Activated naive CD8-positive, alpha-beta T cell (primary cell): ENCODE data around the gene RCVRN.

Experiments
- H3K27ac Mint-ChIP-seq: one replicate; pipeline ENCODE4 v1.8.0; 2021; ENCODE audit warnings: mixed read lengths
- H3K27me3 Mint-ChIP-seq: one replicate; pipeline ENCODE4 v1.8.0; 2021; ENCODE audit warnings: mixed read lengths
- H3K36me3 Mint-ChIP-seq: one replicate; pipeline ENCODE4 v1.8.0; 2021; ENCODE audit warnings: mixed read lengths
- H3K4me1 Mint-ChIP-seq: one replicate; pipeline ENCODE4 v1.8.0; 2021; ENCODE audit warnings: low read depth, mixed read lengths
- H3K4me3 Mint-ChIP-seq: one replicate; pipeline ENCODE4 v1.8.0; 2021; ENCODE audit warnings: mild to moderate bottlenecking, mixed read lengths
- H3K9me3 Mint-ChIP-seq: one replicate; pipeline ENCODE4 v1.8.0; 2021; ENCODE audit warnings: low read depth, mixed read lengths

The RCVRN gene

DNA sequence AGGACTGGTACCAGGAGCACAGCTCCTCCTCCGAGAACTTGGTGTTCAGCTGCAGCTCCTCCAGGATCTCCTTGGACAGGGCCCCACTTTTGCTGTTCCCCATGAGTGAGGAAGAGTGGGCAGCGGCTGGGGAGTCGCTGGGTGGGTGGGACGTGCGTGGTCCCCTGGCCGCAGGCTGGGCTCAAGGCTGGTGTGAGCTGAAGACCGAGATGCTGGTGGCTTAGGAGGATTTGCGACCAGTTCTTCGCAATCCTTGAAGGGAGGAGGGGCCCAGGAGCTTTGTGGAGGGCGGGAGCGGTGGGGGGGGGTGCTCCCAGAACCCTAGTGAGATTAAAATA is at the start of gene RCVRN:
TSS of gene RCVRN (minus strand) at position 194 of the 338 bp plus-strand sequence. CDS start at position 103, 91 bp downstream.
- Mint-ChIP-seq H3K27ac (no peak within 1 kb of the TSS), H3K4me3 (no peak within 1 kb of the TSS), H3K27me3 (peaks cover 7% of the 10 kb centered on the region), H3K9me3 (no peaks in the 10 kb centered on the region), H3K36me3 (no peaks in the 10 kb centered on the region), H3K4me1 (no peaks in the 10 kb centered on the region)

DNA sequence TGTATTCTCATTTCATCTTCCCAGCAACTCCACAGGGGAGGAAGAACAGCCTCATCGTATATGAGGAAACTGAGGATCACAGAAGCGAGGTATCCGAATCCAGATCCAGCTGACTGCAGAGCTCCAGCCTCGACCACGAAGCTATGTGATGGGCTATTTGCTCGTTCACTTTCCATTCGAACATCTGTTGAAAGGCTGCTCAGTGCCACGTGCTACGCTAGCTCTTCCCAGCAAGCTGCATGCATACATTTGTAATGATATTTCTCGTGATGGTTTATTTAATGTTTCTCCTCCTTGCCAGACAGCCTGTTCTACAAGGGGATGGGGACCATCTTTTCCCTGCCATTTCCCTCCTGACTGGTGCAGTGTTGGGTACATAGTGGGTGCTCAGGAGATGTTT is 48.4 kb upstream of the RCVRN start:
- Mint-ChIP-seq H3K4me1 (no peaks in the 10 kb centered on the region), H3K36me3 (no peaks in the 10 kb centered on the region), H3K27me3 (no peaks in the 10 kb centered on the region), H3K4me3 (no peak overlapping the region), H3K9me3 (no peaks in the 10 kb centered on the region), H3K27ac (no peak overlapping the region)

DNA sequence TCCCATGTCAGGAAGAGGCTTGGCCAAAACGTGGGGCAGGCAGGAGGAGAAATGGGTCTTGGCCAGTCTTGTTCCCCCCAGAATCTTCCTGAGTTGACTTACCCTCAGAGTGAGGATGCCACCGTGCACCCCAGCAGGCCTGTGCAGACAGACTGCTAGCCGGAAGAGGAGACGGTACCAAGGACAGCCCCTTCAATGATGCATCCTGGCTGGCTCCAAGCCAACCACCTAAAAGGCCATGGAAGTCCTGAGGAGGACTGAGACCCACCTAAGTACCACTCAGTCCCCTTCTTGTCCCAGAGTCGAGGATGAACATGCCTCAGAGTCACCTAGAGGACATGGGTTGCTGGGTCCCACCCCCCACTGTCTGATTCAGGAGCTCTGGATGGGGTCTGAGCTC is 46.7 kb upstream of the RCVRN start:
- Mint-ChIP-seq H3K4me1 (no peaks in the 10 kb centered on the region), H3K27me3 (no peaks in the 10 kb centered on the region)

DNA sequence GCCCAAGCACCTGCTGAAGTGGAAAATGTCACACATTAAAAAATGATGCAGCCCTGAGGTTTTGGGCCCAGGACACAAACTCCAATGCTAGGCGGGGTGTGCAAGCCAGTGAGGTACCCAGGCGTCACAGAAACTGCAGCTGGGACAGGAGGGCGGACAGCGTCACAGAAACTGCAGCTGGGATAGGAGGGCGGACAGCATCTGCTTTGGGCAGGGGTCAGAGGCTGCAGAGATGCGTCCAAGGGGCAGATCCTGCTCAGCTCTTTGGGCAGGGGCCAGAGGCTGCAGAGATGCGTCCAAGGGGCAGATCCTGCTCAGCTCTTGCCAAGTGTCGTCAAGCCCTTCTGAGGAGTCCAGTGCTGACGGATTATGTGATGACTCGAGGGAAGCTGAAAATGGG is 43.9 kb upstream of the RCVRN start:
- H3K4me1 Mint-ChIP-seq: no peaks in the 10 kb centered on the region
- no peaks in the 10 kb centered on the region for H3K36me3 Mint-ChIP-seq
- H3K9me3 Mint-ChIP-seq: no peaks in the 10 kb centered on the region
- H3K27ac Mint-ChIP-seq: no peak overlapping the region
- no peak overlapping the region for H3K4me3 Mint-ChIP-seq
- H3K27me3 Mint-ChIP-seq: no peaks in the 10 kb centered on the region

More for the DNA sequence above, 46.7 kb upstream of the RCVRN start:
- no peaks in the 10 kb centered on the region for H3K36me3 Mint-ChIP-seq
- no peaks in the 10 kb centered on the region for H3K9me3 Mint-ChIP-seq
- H3K27ac Mint-ChIP-seq: no peak overlapping the region
- no peak overlapping the region for H3K4me3 Mint-ChIP-seq

DNA sequence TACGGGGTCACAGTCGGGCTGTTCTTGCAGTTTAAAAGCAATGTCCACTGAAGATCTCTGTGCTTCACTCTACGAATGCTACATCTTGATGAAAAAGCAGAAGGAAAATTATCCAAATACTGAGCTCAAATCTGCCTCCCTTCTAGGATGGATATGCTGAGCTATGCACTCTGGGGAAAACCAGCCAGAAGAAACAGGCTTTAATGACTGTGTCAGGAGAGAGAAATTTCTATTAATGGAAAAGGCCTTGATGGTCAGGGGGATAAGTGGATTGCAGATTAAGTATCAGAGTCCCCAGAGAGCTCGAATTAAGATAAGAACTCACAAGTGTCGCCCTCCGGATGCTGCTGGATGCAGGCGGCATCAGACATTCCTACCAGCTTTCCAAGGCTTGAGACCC is 39.6 kb upstream of the RCVRN start:
- H3K36me3 Mint-ChIP-seq: no peaks in the 10 kb centered on the region
- no peaks in the 10 kb centered on the region for H3K27me3 Mint-ChIP-seq
- H3K27ac Mint-ChIP-seq: no peak overlapping the region
- no peaks in the 10 kb centered on the region for H3K9me3 Mint-ChIP-seq
- H3K4me1 Mint-ChIP-seq: no peaks in the 10 kb centered on the region
- H3K4me3 Mint-ChIP-seq: no peak overlapping the region

DNA sequence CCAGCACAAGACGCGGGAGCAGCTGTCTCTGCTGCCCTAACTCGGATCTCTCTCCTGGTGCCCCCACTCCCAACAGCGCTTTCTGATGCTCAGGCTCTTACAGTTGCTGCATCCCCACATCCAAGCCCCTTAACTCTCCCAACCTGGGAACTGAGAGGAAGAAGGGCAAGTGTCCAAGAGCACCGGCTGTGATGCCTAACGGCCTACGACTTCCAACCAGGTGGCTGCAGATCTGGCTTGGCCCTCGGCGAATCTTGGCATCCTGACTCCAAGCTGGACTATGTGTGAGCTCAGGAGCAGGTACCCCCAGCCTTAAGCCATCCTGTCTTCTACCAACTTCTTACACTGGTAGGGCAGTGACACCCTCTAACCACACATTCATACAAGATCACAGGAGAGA is 38.3 kb upstream of the RCVRN start:
- H3K9me3 Mint-ChIP-seq: peaks cover 5% of the 10 kb centered on the region
- no peak overlapping the region for H3K27ac Mint-ChIP-seq
- H3K36me3 Mint-ChIP-seq: no peaks in the 10 kb centered on the region
- no peaks in the 10 kb centered on the region for H3K27me3 Mint-ChIP-seq
- no peaks in the 10 kb centered on the region for H3K4me1 Mint-ChIP-seq
- H3K4me3 Mint-ChIP-seq: no peak overlapping the region

DNA sequence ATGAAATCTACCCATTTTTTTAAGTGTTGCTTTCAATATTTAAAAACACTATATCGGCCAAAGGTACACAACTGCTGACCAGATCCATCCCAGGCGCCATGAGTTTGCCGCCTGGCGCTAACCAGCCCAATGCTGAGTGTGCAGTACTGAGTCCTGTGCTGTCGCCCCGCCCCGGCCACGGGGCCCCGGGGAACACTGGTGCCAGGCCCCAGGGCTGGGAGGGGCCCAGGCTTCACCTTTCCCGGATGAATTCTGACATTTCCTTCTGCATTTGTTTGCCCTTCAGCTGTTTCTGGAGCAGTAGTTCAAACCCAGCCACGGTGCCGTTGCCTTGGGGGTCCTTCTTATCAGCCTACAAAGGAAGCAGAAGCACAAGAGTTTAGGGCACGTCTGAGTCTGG is 37.8 kb upstream of the RCVRN start:
- H3K4me1 Mint-ChIP-seq: no peaks in the 10 kb centered on the region
- no peak overlapping the region for H3K4me3 Mint-ChIP-seq
- H3K9me3 Mint-ChIP-seq: peaks cover 5% of the 10 kb centered on the region
- H3K36me3 Mint-ChIP-seq: no peaks in the 10 kb centered on the region
- H3K27ac Mint-ChIP-seq: no peak overlapping the region
- H3K27me3 Mint-ChIP-seq: no peaks in the 10 kb centered on the region

DNA sequence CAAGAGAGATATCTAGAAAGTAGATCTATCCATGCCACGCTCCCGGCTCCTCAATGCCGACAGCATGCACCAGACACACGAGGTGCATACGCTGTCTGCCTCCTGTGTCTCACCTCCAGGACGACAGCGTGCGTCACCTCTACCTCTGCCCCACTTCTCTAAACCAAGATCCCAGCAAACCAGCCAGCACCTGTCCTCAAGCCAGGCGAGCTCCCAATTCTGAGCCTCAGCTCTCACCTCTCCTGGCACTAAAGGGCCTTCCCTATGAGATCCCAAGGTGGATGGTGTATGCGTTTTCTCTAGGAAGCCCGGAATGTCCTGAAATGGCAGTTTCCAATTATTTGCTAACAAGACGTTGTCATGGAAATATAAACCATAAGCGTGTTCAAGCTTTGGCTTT is 36.2 kb upstream of the RCVRN start:
- H3K27me3 Mint-ChIP-seq: no peaks in the 10 kb centered on the region
- no peaks in the 10 kb centered on the region for H3K36me3 Mint-ChIP-seq
- H3K27ac Mint-ChIP-seq: no peak overlapping the region
- H3K9me3 Mint-ChIP-seq: peaks cover 5% of the 10 kb centered on the region
- H3K4me1 Mint-ChIP-seq: no peaks in the 10 kb centered on the region
- no peak overlapping the region for H3K4me3 Mint-ChIP-seq

DNA sequence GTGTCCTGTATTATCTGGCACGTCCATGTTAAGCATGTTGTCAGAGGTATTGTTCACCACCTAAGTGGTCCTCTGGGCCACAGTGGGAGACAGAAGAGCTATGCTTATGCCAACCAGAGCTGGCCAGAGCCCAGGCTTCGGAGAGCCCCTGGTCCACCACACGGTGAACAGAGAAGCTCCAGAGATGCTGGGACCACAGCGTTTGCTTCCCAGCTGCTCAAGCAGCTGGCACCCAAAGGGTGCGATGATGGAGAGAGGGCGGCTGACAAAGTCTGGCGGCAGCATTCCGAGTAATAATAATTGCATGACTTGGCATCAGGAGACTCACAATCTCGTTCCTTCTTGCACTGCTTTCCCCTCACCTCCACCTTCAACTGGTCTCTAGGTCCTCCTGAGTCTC is 35.8 kb upstream of the RCVRN start:
- no peaks in the 10 kb centered on the region for H3K36me3 Mint-ChIP-seq
- no peaks in the 10 kb centered on the region for H3K4me1 Mint-ChIP-seq
- peaks cover 5% of the 10 kb centered on the region for H3K9me3 Mint-ChIP-seq
- H3K4me3 Mint-ChIP-seq: no peak overlapping the region
- no peaks in the 10 kb centered on the region for H3K27me3 Mint-ChIP-seq
- no peak overlapping the region for H3K27ac Mint-ChIP-seq

DNA sequence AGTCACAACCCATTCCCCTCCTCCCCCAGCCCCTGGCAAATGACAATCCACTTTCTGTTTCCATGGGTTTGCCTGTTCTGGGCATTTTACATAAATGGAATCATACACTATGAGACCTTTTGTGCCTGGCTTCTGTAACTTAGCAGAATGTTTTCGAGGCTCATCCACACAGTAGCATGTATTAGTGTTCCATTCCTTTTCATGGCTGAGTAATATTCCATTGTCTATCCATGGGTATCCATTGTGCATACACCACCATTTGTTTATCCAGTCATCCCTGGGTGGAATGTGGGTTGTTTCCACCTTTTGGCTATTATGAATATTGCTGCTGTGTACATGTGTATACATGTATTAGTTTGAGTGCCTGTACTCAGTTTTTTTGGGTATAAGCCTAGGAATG is 33.7 kb upstream of the RCVRN start:
- no peak overlapping the region for H3K27ac Mint-ChIP-seq
- H3K36me3 Mint-ChIP-seq: no peaks in the 10 kb centered on the region
- no peaks in the 10 kb centered on the region for H3K4me1 Mint-ChIP-seq
- H3K27me3 Mint-ChIP-seq: no peaks in the 10 kb centered on the region
- no peak overlapping the region for H3K4me3 Mint-ChIP-seq
- H3K9me3 Mint-ChIP-seq: peaks cover 5% of the 10 kb centered on the region

DNA sequence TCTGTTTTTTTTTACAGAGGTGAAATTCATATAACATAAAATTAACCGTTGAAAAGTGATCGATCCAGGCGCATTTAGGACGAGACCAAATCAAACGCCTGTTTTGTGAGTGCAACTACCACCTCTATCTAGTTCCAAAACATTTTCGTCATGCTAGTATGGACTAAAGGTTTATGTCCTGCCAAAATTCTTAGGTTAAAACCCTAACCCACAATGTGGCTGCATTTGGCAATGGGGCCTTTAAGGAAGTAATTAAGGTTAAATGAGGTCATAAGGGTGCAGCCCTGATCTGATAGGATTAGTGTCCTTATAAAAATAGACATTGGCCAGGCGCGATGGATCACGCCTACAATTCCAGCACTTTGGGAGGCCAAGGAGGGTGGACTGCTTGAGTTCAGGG is 32.8 kb upstream of the RCVRN start:
- Mint-ChIP-seq H3K36me3 (no peaks in the 10 kb centered on the region), H3K27me3 (no peaks in the 10 kb centered on the region), H3K4me3 (no peak overlapping the region), H3K4me1 (no peaks in the 10 kb centered on the region), H3K27ac (no peak overlapping the region), H3K9me3 (peaks cover 5% of the 10 kb centered on the region)

DNA sequence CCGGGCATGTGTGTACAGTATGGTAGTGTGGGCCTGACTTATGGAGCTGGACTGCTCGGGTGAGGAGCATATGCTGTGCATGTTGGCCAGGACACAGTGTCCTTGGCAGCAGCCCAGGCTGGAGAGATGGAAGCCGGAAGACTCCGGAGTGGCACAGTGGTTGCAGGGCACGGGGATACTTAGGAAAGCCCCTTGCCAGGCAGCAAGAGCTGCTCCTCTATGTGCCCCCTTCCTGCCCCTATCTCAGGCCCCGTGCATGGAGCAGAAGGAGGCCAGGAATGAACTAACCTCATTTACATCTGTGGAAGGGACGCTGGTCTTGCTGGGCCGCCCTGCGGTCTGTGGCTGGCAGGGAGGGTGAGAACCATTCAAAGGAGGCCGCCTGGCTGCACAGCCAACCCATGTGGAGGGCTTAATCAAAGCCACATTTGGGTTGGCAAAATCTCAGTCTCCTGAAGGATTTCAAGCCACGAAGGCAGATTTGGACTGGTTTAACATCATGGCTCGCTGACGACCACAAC is 32.2 kb upstream of the RCVRN start:
- Mint-ChIP-seq H3K9me3 (peaks cover 5% of the 10 kb centered on the region), H3K4me3 (no peak overlapping the region), H3K36me3 (no peaks in the 10 kb centered on the region), H3K4me1 (no peaks in the 10 kb centered on the region), H3K27ac (no peak overlapping the region), H3K27me3 (no peaks in the 10 kb centered on the region)

DNA sequence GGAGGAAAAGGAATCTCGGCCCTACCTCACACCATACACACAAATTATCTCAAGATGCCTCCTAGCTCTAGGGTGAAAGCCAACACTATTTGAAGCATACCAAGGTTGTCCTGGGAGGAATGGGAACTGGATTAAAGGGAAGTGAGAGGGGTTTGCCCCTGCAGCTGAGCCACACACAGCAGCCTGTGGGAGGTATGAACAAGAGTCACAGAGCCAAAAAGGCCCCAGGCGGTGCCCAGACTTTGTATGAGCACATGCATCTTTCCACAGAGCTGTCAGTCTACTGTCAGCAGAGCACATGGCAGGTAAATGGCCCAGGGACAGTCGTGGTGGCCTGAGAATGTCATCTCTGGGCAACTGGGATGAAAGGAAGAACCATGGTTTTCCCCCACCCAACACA is 31.0 kb upstream of the RCVRN start:
- peaks cover 5% of the 10 kb centered on the region for H3K9me3 Mint-ChIP-seq
- no peak overlapping the region for H3K4me3 Mint-ChIP-seq
- no peaks in the 10 kb centered on the region for H3K4me1 Mint-ChIP-seq
- H3K36me3 Mint-ChIP-seq: no peaks in the 10 kb centered on the region
- H3K27me3 Mint-ChIP-seq: peaks cover 3% of the 10 kb centered on the region
- no peak overlapping the region for H3K27ac Mint-ChIP-seq

DNA sequence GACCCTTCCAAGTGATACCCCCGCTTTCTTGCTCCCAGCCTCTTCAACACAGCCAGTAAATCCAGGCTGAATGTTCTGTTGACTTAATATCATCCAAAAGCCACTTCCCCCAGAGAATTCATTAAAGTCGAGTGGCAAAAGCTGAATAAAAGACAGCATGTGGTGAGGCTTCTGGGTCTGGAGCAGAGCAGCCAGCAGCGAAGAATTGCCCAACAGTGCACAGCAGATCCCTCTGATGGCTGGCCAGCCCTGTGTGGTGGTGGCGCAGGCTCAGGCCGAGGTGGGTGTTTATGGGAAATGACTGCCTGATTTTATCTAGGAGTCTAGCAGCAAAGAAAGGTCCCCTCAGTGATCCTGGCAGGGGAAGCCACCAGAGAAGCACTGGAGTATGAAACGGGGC is 30.3 kb upstream of the RCVRN start:
- Mint-ChIP-seq H3K27ac (no peak overlapping the region), H3K36me3 (no peaks in the 10 kb centered on the region), H3K9me3 (peaks cover 5% of the 10 kb centered on the region), H3K4me1 (no peaks in the 10 kb centered on the region), H3K27me3 (peaks cover 3% of the 10 kb centered on the region), H3K4me3 (no peak overlapping the region)

DNA sequence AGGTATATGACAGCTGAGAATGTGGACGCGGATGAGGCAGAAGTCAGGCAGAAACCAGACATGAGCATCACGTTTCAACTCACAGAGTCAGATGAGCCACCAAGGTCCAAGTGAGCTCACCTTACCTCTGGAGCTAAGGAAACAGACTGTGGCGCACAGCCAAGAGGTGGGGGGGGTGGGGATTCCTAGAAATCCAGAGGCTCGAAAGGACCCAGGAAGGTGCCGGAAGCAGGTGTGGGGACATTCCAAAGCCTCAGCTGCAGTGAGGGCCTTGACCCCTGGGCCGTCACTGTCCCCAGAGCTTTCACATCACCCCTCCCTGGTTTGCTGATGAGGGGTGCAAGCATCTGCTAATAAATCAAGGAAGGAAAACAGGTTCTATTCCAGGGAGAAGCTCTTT is 29.3 kb upstream of the RCVRN start:
- peaks cover 3% of the 10 kb centered on the region for H3K27me3 Mint-ChIP-seq
- H3K4me3 Mint-ChIP-seq: no peak overlapping the region
- peaks cover 5% of the 10 kb centered on the region for H3K9me3 Mint-ChIP-seq
- no peaks in the 10 kb centered on the region for H3K36me3 Mint-ChIP-seq
- H3K27ac Mint-ChIP-seq: no peak overlapping the region
- H3K4me1 Mint-ChIP-seq: no peaks in the 10 kb centered on the region

DNA sequence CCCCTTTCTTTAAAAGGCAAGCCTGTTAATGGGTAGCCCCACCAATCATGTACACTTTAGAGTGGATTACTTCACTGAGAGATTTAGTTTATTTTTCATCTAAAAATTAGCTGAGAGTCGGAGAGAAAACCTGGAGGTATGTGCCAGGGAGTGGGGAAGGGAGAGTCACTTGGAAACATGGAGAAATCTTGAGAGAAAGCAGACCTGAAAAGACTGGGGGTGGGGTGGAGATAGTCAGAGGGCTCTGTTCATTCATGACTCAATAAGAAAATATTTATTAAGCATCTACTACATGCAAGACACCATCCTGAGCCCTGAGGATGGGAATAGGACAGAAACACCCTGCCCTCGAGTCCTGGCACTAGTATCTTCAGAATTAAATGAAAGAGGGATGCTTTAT is 27.4 kb upstream of the RCVRN start:
- Mint-ChIP-seq H3K9me3 (no peaks in the 10 kb centered on the region), H3K27ac (no peak overlapping the region), H3K27me3 (peaks cover 4% of the 10 kb centered on the region), H3K4me1 (no peaks in the 10 kb centered on the region), H3K4me3 (no peak overlapping the region), H3K36me3 (no peaks in the 10 kb centered on the region)
